Forelimb muscle (tissue), 1 donor: ENCODE data around the gene ICA1. TPM values are rescaled to one million over a fixed set of nuclear protein-coding genes. Genes with fewer than 3 reads are reported as not detected.
A peak's percentile ranks its signal among the peaks of the same experiment; 100 is the strongest.

Experiments
- DNase-seq: peaks from one replicate; pipeline ENCODE4 v3.0.0-alpha.2; 2013; ENCODE audit warnings: low read depth
- polyA plus RNA-seq: library from polyadenylated mRNA; unstranded; fragments of 120-200 nt; gene quantifications from one replicate; pipeline ENCODE4 v1.2.1, GENCODE V29; 2013; ENCODE audit not compliant: insufficient read length

The ICA1 gene
- polyA plus RNA-seq, 1 donor, result 4.6 TPM

DNA sequence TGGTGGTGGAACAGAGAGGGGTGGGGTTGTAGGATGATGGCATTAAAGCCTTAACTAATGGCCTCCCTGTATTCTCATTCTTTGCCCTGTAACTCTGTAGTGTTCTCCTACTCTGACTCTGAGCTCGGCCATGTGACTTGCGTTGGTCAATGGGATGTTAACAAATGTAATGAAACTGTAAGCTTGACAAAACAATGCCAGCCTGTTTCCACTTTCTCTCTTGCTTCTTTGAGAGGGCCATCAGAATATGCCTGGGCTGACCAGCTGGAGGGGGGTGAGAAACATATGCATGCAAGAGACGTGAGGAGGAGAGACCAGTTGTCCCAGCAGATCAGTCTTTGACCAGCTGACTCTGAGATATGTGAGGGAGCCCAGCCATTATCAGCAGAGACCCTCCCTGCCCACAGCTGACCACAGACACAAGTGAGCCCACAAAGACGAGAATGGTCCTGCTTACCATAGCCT lies 100.6 kb downstream of the ICA1 start:
- DNase-seq, result no peak

- DNase-seq, result no peak
Measured at GRCh38 chr7:8160779-8161345, 101.1 kb downstream of the ICA1 start.

DNA sequence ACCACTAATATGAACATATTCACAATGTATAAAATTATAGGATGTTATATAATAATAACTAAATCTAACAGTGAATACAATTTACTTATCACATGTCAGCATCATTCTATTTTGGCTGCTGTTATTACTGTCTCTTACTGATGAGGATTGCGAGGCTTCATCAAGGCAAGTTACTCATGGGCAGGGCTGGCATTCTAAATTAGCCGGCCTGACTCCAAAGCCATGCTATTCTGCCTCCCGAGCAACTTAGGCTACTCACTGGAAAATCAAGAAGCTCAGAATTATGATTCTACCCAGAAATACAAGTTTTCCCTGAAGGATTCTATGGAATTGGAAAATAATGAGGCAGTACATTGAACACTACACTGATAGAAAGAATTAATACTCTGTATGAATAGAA lies 101.7 kb downstream of the ICA1 start:
- DNase-seq, result no peak

GRCh38 chr7:8159595-8159994 lies 102.4 kb downstream of the ICA1 start:
- no peak for DNase-seq

GRCh38 chr7:8157296-8157695 lies 104.7 kb downstream of the ICA1 start:
- no peak for DNase-seq

- DNase-seq, result no peak
Measured at GRCh38 chr7:8155836-8156235, 106.1 kb downstream of the ICA1 start.

GRCh38 chr7:8154272-8154671 lies 107.7 kb downstream of the ICA1 start:
- no peak for DNase-seq

- DNase-seq, result no peak
Measured at GRCh38 chr7:8152489-8153192, 109.3 kb downstream of the ICA1 start.

- no peak for DNase-seq
Measured at GRCh38 chr7:8151161-8151725, 110.7 kb downstream of the ICA1 start.

- DNase-seq, result no peak
Measured at GRCh38 chr7:8149222-8149621, 112.7 kb downstream of the ICA1 start.

GRCh38 chr7:8147760-8148463 lies 114.1 kb downstream of the ICA1 start:
- DNase-seq, result no peak

- peak; percentile 53 for DNase-seq
Measured at GRCh38 chr7:8146788-8147413, 115.1 kb downstream of the ICA1 start.

GRCh38 chr7:8146106-8146787 lies 115.7 kb downstream of the ICA1 start:
- peak; percentile 24 for DNase-seq

DNA sequence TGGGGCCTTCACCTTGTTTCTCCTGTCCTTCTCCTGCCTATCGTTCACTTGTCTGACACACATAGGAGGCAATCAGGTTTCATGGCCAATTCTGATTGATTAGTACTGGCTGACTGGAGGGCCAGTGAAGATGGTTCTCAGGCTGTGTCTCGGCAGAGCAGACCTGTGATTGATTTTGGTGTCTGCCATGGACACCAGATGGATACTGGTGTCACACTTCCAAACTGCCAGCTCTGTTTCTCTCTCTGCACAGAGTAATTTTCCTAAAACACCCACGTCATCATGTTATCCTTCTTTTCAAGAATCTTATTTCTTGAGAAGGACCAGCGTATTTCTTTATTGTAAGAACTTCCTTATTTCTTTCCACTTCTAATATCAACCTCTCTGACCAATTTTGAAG lies 117.1 kb downstream of the ICA1 start:
- no peak for DNase-seq

GRCh38 chr7:8143151-8143874 lies 118.7 kb downstream of the ICA1 start:
- DNase-seq, result no peak

DNA sequence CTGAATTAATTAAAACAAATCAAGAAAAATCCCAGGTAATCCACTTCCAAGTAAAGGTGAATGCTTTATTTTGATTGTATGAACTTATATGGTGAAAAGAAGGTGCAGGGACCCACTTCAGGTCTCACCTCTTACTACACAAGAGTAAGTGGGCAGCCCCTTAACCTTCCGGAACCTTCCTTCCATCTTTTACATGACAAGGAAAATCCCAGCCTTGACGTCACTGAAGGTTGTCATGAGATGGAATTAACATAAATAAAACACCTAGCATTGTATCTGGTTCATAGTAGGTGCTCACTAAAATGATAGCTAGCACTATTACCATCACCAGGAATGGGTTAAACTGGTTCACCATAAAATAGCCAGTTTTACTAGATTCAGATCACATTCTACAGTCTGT lies 119.5 kb downstream of the ICA1 start:
- DNase-seq, result no peak

- DNase-seq, result no peak
Measured at GRCh38 chr7:8141070-8141469, 120.9 kb downstream of the ICA1 start.

- DNase-seq, result no peak
Measured at GRCh38 chr7:8136051-8136730, 125.8 kb downstream of the ICA1 start.

- DNase-seq, result no peak
Measured at GRCh38 chr7:8135417-8135816, 126.5 kb downstream of the ICA1 start.

GRCh38 chr7:8134089-8134733 lies 127.8 kb downstream of the ICA1 start:
- DNase-seq, result no peak
